A172 (cell line): Measurements from ENCODE around the gene DERL3. TPM values are rescaled to one million over a fixed set of nuclear protein-coding genes. Genes with fewer than 3 reads are reported as not detected.
A peak's percentile ranks its signal among the peaks of the same experiment; 100 is the strongest.

ENCODE experiments used
- DNase-seq: peaks from one replicate; pipeline ENCODE4 v3.0.0-alpha.2; 2015; ENCODE audit warnings: low spot score
- total RNA-seq: library from RNA; depleted of rRNA; stranded (reverse); fragments of >200 nt; shearing (Covaris generic); gene quantifications from 2 replicates; pipeline ENCODE4 v1.2.3, GENCODE V29; 2014; rRNA removed

Gene DERL3
- total RNA-seq, 1 experiment from 2014 or later, result 0.79 TPM

DNA sequence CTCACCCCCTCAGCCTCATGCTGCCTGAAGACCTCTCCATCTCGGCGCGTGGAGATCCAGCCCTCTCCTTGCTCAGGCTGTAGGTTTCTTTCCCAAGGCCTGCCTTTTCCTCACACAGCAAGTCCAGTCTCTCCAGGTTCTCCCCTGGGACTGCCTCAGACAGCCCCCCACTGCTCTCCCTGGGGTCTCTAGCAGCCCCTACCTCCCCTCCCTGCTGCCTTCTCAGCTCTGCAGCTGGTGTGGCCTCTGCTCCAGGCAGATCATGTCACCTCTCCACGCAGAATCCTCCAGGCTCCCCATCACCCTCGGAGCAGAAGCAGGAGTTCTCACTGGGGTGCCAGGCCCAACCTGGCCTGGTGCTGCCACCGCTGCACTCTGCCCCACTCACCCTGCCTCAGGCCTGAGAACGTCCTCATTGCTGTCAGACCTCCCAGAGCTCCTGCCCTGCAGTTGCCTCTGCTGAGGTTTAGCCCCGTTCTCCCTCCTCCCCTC, 36.9 kb downstream of the DERL3 start:
- no peak for DNase-seq

DNA sequence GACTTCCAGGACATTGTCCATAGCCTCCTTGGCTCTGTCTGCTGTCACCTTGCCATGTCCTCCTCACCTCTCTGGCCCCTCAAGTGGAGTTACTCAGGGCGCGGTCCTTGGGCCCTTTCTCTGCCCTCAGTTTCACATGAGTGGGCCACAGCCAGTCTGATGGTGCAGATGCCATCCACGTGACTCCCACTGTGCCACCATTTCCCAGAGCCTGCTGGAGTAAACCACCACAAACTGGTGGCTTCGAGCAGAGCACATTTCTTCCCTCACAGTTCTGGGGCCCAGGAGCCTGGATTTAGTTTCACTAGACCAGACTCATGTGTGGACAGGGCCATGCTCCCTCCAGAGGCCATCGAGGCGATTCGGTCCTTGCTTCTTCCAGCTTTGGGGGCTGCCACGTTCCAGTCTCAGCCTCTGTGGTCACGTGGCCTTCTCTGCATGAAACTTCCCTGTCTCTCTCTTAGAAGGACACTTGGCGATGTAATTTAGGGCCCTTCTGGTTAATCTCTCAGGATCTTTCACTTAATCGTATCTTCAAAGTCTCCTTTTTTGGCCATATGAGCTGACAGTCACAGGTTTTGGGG, 37.5 kb downstream of the DERL3 start:
- DNase-seq, result no peak

DNA sequence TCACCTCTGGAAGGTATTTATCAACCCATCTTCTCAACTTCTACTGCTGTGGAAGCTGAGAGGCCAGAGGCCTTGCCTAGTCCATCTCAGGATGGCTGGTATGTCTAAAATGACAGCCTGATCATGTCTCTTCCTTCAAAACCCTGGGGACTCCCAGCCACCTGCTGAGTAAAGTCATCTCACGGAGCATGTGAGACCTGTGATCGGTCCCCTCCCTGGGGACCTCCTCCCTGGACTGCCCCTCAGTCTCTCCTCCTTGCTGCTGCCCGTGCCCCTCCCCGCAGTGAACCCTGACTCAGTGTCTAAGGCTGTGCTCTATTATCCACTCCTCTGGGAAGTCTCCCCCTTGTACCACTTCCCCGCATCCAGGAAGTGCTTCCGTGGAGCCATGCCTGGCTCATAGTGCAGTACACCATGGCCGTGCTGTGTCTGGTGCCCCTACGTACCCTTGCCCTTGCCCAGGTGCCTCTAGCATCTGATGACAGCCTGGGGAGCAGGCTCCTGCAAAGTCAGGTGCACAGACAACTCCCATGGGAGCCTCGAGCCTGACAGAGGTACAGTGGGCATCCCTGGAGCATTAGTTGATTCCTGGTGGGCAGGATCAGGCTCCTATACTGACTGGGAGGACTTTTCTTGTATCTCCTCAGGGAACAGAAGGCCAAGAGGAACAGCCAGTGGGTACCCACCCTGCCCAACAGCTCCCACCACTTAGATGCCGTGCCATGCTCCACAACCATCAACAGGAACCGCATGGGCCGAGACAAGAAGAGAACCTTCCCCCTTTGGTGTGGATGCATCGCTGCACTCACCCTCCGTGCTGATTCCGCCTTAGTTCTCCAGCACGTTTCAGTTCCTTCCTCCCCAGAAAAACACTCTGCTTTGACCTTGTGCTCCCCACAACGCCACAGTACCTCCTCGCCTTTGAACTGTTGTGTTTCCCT, 38.2 kb downstream of the DERL3 start:
- DNase-seq, result no peak

DNA sequence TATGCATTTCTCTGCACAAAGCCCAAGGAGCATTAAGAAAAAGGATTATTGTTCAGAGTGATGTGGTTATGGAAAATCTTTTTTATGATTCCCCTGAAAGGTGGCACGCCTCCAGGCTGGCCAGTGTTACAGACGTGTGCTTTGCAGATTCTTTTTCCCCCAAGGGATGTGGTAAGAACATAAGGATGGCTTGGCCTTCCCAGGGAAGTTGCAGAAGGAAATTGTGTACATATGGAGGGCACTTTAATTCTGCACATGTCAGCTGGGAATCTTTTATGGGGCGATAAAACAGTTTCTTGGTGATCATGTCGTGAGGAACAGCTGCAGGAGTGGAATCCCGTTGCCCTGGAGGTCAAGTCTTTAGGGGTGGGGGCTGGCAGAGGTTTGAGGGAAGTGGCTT, 42.3 kb downstream of the DERL3 start:
- no peak for DNase-seq

DNA sequence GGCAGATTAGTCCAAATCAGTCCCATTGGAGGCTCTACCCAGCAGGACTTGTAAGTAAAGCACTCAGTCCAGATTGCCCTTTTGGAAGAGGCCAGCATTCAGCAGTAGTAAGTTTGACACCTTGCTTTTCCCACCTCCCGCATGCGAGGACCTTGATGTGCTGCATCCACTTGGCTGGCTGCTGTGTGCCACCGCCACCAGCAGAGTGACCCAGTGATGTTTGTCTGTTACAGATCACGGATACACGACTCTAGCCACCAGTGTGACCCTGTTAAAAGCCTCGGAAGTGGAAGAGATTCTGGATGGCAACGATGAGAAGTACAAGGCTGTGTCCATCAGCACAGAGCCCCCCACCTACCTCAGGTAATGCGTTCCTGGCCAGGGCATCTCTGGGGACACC, 45.5 kb downstream of the DERL3 start:
- DNase-seq, result no peak

DNA sequence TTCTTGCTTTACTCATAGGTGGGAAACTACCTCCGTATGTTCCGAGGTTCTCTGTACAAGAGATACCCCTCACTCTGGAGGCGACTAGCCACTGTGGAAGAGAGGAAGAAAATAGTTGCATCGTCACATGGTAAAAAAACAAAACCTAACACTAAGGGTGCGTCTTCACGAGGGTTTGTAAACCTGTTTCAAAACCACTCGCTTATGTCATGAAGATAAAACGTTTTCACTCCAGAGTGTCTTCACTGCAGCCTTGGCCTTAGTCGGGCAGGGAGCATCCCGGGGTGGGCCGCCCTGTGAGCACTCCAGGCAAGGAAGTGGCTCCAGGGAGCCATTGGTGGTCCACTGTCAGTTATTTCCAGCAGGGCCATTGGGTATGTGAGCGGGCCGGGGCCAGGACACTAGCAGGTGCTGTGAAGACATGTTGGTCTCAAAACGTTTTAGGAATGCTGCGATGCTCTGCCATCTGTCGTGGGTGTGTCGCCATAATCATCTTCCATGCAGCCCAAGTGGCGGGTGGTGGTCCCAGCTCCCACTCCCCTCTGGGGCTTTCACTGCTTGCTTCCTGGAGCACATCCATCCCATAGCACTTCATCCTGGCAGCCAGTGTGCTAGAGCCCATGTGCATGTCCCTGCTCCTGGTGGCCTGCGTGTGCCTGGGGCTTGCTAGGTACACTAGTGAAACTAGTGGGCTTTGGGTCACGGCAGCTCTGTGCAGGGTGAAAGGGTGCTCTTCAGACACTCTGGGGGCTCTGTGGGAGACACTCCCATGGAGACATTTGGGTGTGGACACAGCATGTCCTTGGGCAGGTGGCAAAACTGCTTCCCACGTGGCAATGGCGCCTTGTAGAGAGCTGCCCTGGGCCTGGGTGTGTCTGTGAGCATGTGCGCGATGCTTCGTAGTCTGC, 46.8 kb downstream of the DERL3 start:
- no peak for DNase-seq

DNA sequence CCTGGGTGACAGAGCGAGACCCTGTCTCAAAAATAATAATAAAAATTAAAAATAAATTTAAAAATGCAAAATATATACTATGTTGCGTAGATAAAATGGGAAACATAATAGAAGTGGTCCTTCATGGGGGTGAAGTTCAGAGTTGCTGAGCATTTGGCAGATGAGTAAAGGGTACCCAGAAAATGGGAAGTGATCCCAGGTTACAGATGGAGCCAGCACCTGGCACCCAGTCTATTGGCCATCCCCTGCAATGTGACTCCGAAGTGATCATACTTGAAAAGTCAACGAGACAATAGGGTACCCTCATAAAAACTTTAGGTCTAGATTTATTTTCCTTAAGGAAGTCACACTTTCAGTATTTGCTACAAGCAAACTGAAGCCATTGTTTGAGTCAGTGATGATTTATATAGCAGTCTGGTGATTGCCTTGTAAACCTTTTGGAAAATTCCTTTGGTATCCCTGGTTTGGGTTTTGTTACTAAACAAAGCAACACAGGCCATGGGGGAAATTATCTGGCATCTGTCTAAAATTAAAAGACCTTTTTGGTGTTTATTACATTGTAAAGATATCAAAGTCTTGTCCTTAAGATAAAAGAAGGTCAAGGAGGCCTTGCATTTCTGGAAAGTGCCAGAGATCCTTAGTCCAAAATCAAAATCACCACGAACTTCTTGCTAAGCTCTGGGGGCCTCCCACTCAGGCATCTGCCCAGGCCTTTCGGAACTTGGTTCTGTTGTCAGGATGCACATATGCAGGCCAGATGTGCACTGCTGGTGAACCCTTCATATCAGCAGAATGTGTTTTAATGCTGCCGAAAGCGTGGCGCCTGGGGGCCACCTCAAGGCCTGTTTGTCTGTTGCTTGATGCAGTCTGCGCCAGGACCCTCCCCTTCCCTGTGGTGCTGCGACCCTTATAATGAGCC, 47.7 kb downstream of the DERL3 start:
- DNase-seq, result peak; percentile 10

DNA sequence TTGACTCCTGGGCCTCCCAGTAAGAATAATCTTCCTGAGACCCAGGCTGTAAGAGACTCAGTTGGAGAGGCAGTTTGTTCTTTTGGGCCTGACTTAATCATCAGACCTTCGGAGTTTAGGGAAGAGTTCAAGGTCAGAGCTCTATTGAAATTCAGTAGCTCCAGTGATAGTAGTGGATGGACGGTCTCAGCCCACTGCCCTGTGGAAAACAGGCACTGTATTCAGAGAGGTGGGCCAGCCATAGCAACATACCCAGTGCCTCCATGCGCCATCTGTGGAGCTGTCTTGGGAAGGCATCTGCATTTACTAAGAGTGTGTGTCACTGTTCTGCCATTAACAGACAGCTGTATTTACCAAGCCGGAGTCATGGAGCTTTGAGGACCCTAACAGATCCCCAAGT, 49.2 kb downstream of the DERL3 start:
- DNase-seq, result no peak

DNA sequence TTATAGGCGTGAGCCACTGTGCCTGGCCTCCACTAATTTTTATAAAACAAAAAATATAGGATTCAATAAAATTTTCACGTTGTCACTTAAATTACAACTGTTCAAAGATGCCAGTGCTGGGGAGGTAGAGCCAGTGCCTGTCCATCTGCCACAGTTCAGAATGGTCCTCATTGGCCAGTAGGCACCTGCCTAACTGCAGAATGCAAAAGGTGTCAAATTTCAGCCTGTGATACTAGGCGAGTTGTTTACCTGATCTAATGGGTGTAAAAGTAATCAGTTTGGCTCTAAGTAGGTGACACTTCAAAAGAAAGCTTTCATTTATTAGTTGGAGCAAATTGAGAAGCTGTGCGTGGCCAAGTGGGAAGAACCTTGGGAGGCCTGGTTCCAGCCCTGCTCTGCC, 49.7 kb downstream of the DERL3 start:
- no peak for DNase-seq

DNA sequence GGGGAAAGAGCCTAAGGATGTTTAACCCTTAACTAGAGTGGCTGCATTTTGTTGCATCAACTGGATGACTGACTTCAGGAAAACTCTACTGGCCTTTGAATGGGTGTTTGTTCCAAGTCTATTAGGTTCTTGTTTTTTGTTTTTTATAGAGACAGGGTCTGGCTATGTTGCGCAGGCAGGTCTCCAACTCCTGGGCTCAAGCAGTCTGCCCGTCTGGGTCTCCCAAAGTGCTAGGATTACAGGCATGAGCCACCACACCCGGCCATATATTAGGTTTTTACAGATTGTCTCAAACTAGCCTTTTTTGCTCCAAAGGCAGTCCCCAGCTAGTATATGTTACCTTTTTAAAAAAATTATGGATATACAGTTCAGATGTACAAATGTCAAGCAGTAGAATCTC, 50.9 kb downstream of the DERL3 start:
- no peak for DNase-seq

DNA sequence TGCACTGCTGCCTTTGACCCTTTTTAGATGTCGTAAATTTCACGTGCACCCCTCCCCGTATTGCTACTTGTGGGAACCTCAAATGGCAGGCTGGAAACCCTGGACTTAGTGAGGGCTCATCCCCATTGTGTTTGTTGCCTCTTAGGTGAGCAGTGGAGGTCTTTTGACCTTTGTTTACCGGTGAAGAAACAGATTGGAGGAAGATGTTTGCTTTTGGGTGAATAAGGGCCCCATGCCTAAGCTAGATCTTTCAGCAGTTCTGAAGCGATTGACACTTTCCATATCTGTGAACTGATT, 51.3 kb downstream of the DERL3 start:
- DNase-seq, result no peak

DNA sequence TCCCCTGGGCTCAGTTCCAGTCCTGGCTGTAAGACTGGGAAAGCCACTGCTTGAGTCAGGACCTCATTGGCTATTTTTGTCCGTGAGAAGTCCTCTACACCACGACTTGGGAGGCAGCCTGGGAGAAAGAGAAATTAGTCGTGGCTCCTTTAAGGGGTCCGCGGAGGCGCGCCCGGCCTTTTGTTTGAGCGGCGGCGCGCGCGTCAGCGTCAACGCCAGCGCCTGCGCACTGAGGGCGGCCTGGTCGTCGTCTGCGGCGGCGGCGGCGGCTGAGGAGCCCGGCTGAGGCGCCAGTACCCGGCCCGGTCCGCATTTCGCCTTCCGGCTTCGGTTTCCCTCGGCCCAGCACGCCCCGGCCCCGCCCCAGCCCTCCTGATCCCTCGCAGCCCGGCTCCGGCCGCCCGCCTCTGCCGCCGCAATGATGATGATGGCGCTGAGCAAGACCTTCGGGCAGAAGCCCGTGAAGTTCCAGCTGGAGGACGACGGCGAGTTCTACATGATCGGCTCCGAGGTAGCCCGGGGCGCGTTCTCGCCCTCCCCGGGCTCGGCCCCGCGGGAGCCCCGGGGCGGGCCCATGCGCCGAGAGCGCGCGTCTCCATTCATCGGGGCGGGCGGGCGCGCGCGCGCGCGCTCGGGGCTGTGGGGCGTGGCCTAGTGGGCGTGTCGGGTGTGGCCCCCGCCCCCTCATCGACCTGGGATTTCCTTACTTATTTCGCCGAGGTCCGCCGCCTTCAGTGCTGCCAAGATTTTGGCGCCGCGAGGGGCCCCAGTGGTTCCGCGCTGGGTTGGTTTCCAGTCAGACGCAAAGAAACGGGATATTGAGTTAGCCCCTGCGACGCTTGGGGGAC, 51.8 kb downstream of the DERL3 start, which contains the start of gene SMARCB1:
Gene SMARCB1, plus strand, starts transcription at position 215 of the 848 bp plus-strand sequence. Its CDS starts 204 bp downstream, at position 419.
- DNase-seq, result peak; percentile 66

DNA sequence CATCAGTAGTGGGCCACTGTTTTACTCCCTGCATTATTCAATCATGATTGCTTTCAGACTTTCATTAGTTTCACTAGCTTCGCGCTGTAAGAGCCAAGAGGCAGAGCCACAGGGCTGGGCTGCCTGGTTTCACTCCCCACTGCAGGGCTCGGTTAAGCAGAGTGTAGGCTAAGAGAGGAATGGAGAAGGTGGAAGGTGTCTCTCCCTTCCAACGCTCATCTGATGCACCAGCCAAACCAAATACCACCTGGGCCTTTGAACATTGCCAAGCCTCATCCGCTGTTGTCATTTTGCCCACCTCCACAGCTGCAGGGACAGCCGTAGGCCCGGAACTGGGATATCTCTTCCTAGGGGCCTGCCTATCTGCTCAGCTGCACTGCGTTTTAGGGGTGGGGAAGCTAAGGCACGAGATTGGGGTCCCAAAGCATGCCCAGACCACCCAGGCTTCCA, 52.5 kb downstream of the DERL3 start:
- no peak for DNase-seq

Other genes with a start within 250 kb of the DERL3 start
- not detected in 2 replicates for gene DRICH1, start 206.7 kb downstream of the DERL3 start, total RNA-seq
- gene RGL4, start 148.0 kb downstream of the DERL3 start, total RNA-seq, result not detected in 2 replicates
- 1.7 TPM in 2 replicates for gene ZNF70, start 87.9 kb downstream of the DERL3 start, total RNA-seq
- not detected in 2 replicates for gene VPREB3, start 84.6 kb downstream of the DERL3 start, total RNA-seq
- 0.26 and 0.40 TPM in 2 replicates for gene C22orf15, start 76.0 kb downstream of the DERL3 start, total RNA-seq
- 2.6 and 17.3 TPM in 2 replicates for gene CHCHD10, start 71.0 kb downstream of the DERL3 start, total RNA-seq
- gene MMP11, start 66.2 kb downstream of the DERL3 start, total RNA-seq, result 8.2 and 10.3 TPM in 2 replicates
- gene SMARCB1, start 52.0 kb downstream of the DERL3 start, total RNA-seq, result 69.1 and 168 TPM in 2 replicates
- 6.8 and 8.2 TPM in 2 replicates for gene SLC2A11, start 18.9 kb upstream of the DERL3 start, total RNA-seq
- 136 and 143 TPM in 2 replicates for gene MIF, start 55.4 kb upstream of the DERL3 start, total RNA-seq
- gene GSTT2B, start 122.2 kb upstream of the DERL3 start, total RNA-seq, result 6.3 and 7.5 TPM in 2 replicates
- gene DDTL, start 127.9 kb upstream of the DERL3 start, total RNA-seq, result 0.79 and 1.2 TPM in 2 replicates
- 78.7 and 124 TPM in 2 replicates for gene DDT, start 135.4 kb upstream of the DERL3 start, total RNA-seq
- not detected in 2 replicates for gene GSTT2, start 141.1 kb upstream of the DERL3 start, total RNA-seq
- not detected in 2 replicates for gene GSTT4, start 166.4 kb upstream of the DERL3 start, total RNA-seq
- gene CABIN1, start 172.3 kb upstream of the DERL3 start, total RNA-seq, result 11.3 and 11.5 TPM in 2 replicates